COLO829 (cell line): ENCODE results near the gene OOSP4A.
"Not testable (repeated sequence)": the region's sequence is repeated elsewhere in the genome, so short reads cannot be mapped to it uniquely, and the experiment has no call there.

Experiments
- DNase-seq: peaks from one replicate; pipeline ENCODE4 v3.0.0; 2012; ENCODE audit warnings: low spot score

OOSP4A gene

DNA sequence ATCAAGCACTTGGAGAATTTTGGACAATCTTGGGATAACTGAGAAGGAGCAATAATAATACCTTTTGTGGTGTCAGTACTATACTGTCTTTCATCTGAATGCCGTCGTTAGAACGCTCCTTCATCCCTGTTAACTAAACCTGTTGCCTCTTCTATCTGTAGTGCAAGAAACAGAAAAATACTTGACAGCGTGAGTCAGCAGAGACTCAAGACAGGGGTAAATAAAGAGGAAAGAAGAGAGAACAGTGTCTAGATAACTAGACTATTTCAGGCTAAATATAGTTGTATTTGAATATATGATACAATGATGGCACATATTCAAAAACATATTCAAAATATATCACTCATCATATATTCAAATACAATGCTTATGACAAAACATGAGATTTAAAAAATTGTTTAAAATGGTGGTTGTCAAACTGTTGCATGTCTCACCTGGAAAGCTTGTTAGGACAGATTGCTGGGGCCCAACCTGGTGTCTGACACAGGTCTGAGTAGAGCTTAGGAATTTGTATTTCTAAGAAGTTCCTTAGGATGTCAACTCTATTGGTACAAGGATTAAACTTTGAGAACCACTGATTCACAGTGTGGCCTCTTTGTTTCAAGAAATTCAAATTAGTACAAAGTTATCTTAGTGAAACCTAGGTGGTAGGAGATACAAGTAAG lies 17.4 kb downstream of the OOSP4A start:
- DNase-seq: no peak

- DNase-seq: not testable (repeated sequence)
These were observed 18.2 kb downstream of the OOSP4A start for GRCh38 chr11:59982037-59982436.

- no peak for DNase-seq
These were observed 19.4 kb downstream of the OOSP4A start for GRCh38 chr11:59983212-59983611.

- DNase-seq: no peak
These were observed 20.5 kb downstream of the OOSP4A start for GRCh38 chr11:59984368-59984767.

- DNase-seq: no peak
These were observed 26.6 kb downstream of the OOSP4A start for GRCh38 chr11:59990421-59990820.

- DNase-seq: no peak
These were observed 28.6 kb downstream of the OOSP4A start for GRCh38 chr11:59992425-59992824.

DNA sequence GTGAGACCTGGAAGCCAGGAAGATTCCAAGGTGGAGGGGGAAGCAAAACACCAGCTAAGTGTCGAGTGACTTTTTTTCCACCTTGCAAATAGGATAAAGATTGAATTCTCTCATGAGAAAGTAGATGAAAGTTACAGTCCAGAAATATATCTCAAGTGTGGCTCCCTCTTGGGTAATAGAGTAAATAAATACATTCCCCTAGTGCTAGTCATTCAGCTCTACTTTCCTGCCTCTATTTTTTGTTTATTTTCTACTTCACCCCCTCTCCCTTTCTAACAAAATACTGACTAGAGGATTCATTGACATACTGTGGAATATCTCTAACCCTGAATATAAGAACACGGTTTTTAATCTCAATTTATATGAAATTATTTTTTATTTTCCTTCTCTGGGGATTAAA lies 34.0 kb downstream of the OOSP4A start:
- DNase-seq: no peak

DNA sequence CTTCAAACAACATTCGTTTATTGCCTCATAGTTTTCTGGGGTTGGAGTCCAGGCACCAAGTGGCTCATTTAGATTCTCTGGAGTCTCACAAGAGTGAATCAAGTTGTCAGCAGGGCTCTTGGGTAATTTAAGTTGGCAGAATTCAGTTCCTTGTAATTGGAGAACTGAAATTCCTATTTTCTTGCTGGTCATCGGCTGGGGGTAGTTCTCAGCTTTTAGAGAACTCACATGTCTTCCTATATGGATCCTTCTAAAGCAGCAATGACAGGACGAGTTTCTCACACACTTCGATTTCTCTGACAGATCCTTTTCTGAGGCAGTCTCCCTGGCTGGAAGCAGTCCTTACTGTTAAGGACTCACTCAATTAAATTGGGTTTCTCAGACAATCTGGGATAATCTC lies 35.9 kb downstream of the OOSP4A start:
- no peak for DNase-seq

- no peak for DNase-seq
These were observed 39.9 kb downstream of the OOSP4A start for GRCh38 chr11:60003729-60004128.

- DNase-seq: no peak
These were observed 41.5 kb downstream of the OOSP4A start for GRCh38 chr11:60005360-60005759.

- DNase-seq: no peak
These were observed 53.0 kb downstream of the OOSP4A start, which contains the start of gene OOSP4B for GRCh38 chr11:60016881-60017280. TSS of gene OOSP4B (plus strand) at chr11:60017181.

- DNase-seq: no peak
These were observed 54.2 kb downstream of the OOSP4A start for GRCh38 chr11:60018058-60018457.
